Esophagus squamous epithelium (tissue), 4 donors: ENCODE data around the gene NUDT16L1.

Source experiments
- POLR2A ChIP-seq, 4 donors: fragments of 450-650 bp; IDR thresholded peaks; one replicate each; pipeline ENCODE4 v1.6.1; 2017; ENCODE audit warnings: antibody characterized with exemption in 4 of 4, mild to moderate bottlenecking in 4 of 4, moderate library complexity in 3 of 4
- TF ChIP-seq, protein P1 (sequence below), 6 experiments: fragments of 450-650 bp in 4 of 6; fragments of 200-600 bp in 2 of 6; sonication (generic) in 2 of 6; IDR thresholded peaks; one replicate each; pipeline ENCODE4 v1.5.1; 2016 to 2019; ENCODE audit warnings: antibody characterized with exemption in 6 of 6, mild to moderate bottlenecking in 4 of 6, moderate library complexity in 4 of 6

- TF ChIP-seq, protein P1, sequence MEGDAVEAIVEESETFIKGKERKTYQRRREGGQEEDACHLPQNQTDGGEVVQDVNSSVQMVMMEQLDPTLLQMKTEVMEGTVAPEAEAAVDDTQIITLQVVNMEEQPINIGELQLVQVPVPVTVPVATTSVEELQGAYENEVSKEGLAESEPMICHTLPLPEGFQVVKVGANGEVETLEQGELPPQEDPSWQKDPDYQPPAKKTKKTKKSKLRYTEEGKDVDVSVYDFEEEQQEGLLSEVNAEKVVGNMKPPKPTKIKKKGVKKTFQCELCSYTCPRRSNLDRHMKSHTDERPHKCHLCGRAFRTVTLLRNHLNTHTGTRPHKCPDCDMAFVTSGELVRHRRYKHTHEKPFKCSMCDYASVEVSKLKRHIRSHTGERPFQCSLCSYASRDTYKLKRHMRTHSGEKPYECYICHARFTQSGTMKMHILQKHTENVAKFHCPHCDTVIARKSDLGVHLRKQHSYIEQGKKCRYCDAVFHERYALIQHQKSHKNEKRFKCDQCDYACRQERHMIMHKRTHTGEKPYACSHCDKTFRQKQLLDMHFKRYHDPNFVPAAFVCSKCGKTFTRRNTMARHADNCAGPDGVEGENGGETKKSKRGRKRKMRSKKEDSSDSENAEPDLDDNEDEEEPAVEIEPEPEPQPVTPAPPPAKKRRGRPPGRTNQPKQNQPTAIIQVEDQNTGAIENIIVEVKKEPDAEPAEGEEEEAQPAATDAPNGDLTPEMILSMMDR (IDR thresholded peaks at IDR 0.05) = no peak
- no peak for TF ChIP-seq POLR2A (IDR thresholded peaks at IDR 0.05)
Observed at GRCh38 chr16:4673387-4674046, 19.8 kb upstream of the NUDT16L1 start.
